Measurements from ENCODE around the gene EEIG2.
"Not testable (repeated sequence)": the region's sequence is repeated elsewhere in the genome, so short reads cannot be mapped to it uniquely, and the experiment has no call there.

EEIG2 gene

GRCh38 chr1:108559215-108560186 is at the start of gene EEIG2:
Gene EEIG2 (plus strand): TSS chr1:108560100. CDS start chr1:108560429, 329 bp downstream.
- peak; percentile 87 for DNase-seq

- DNase-seq: no peak
Measured at GRCh38 chr1:108511764-108512163, 48.1 kb upstream of the EEIG2 start.

GRCh38 chr1:108512239-108513043 is 47.5 kb upstream of the EEIG2 start:
- DNase-seq: no peak

GRCh38 chr1:108513044-108513415 is 46.9 kb upstream of the EEIG2 start:
- no peak for DNase-seq

- not testable (repeated sequence) for DNase-seq
Measured at GRCh38 chr1:108513914-108514313, 46.0 kb upstream of the EEIG2 start.

GRCh38 chr1:108517301-108517897 is 42.5 kb upstream of the EEIG2 start:
- DNase-seq: not testable (repeated sequence)

- no peak for DNase-seq
Measured at GRCh38 chr1:108521990-108522393, 37.9 kb upstream of the EEIG2 start.

- DNase-seq: no peak
Measured at GRCh38 chr1:108523829-108524228, 36.1 kb upstream of the EEIG2 start.

- DNase-seq: no peak
Measured at GRCh38 chr1:108524676-108525075, 35.2 kb upstream of the EEIG2 start.

- DNase-seq: no peak
Measured at GRCh38 chr1:108527135-108527534, 32.8 kb upstream of the EEIG2 start.

- no peak for DNase-seq
Measured at GRCh38 chr1:108527837-108528236, 32.1 kb upstream of the EEIG2 start.

- no peak for DNase-seq
Measured at GRCh38 chr1:108531444-108531843, 28.5 kb upstream of the EEIG2 start.

GRCh38 chr1:108532730-108533129 is 27.2 kb upstream of the EEIG2 start:
- no peak for DNase-seq

GRCh38 chr1:108533351-108534083 is 26.4 kb upstream of the EEIG2 start:
- DNase-seq: no peak

GRCh38 chr1:108534759-108535158 is 25.1 kb upstream of the EEIG2 start:
- DNase-seq: no peak

- not testable (repeated sequence) for DNase-seq
Measured at GRCh38 chr1:108535315-108535897, 24.5 kb upstream of the EEIG2 start.

- DNase-seq: not testable (repeated sequence)
Measured at GRCh38 chr1:108536021-108536420, 23.9 kb upstream of the EEIG2 start.

GRCh38 chr1:108536791-108537190 is 23.1 kb upstream of the EEIG2 start:
- DNase-seq: not testable (repeated sequence)

GRCh38 chr1:108537976-108538375 is 21.9 kb upstream of the EEIG2 start:
- DNase-seq: no peak

- DNase-seq: no peak
Measured at GRCh38 chr1:108540977-108541376, 18.9 kb upstream of the EEIG2 start.

- no peak for DNase-seq
Measured at GRCh38 chr1:108541861-108542260, 18.0 kb upstream of the EEIG2 start.

GRCh38 chr1:108547493-108547892 is 12.4 kb upstream of the EEIG2 start:
- DNase-seq: not testable (repeated sequence)

Measured in activated CD4-positive, alpha-beta T cell treated with anti-CD3 and anti-CD28 coated beads for 1 hour (primary cell).